Measurements from ENCODE around the gene CINP. TPM values are rescaled to one million over a fixed set of nuclear protein-coding genes. Genes with fewer than 3 reads are reported as not detected.

The CINP gene
- total and polyA plus RNA-seq, 9 of the 15 experiments (the other 6 are each of a cell fraction or from before 2014, with no cell fraction given), result 36.3 to 63.2 (median 43.7) TPM

GRCh38 chr14:102408724-102409123, 46.0 kb upstream of the CINP start:
- in situ Hi-C loops (cut with MboI) (no loop called here), intact Hi-C loops (cut with micrococcal nuclease) (no loop called here)
- ATAC-seq (no peak), DNase-seq (ENCODE audit: extremely low read depth in 1 of 4, low spot score in 3 of 4) (no peak), FAIRE-seq (no peak)
- H3K9ac ChIP-seq (ENCODE audit: insufficient read depth in 1 of 2, low read depth in 2 of 2, low read length in 2 of 2), result no peak overlapping the region
- H4K20me1 ChIP-seq (replicated peaks; ENCODE audit: control insufficient read depth, insufficient read depth, low read length), result no peaks in the 10 kb centered on the region
- no peaks in the 10 kb centered on the region for H3K36me3 ChIP-seq (ENCODE audit: control insufficient read depth, insufficient read depth, low read length)
- no peak overlapping the region for H3K27ac ChIP-seq (ENCODE audit: extremely low read depth, low read depth, low read length)
- no peaks in the 10 kb centered on the region for H3K9me3 ChIP-seq (replicated peaks; ENCODE audit: control insufficient read depth, insufficient read depth, low read depth, low read length)
- H3K4me3 ChIP-seq, result no peak overlapping the region
- H3K4me2 ChIP-seq (ENCODE audit: insufficient read depth, low read length), result no peak overlapping the region
- no TSS peak for BruUV-seq (replicated peaks)
- TF ChIP-seq ZNF395 (CRISPR knock-in tag; IDR thresholded peaks at IDR 0.05) (no peak), XRCC5 (IDR thresholded peaks at IDR 0.05; ENCODE audit: low read depth, low read length) (no peak), PBX2 (CRISPR knock-in tag; IDR thresholded peaks at IDR 0.05; ENCODE audit: low read depth) (no peak), PBX2 (tag; conservative IDR thresholded peaks at IDR 0.05; ENCODE audit: low read depth) (no peak), ZBTB1 (CRISPR knock-in tag; IDR thresholded peaks at IDR 0.05; ENCODE audit: borderline replicate concordance, low read depth) (no peak), ZNF3 (CRISPR knock-in tag; IDR thresholded peaks at IDR 0.05) (no peak), THRA (IDR thresholded peaks at IDR 0.05) (no peak), TRIM25 (IDR thresholded peaks at IDR 0.05; ENCODE audit: borderline replicate concordance) (no peak), CHD1 (IDR thresholded peaks at IDR 0.05; ENCODE audit: low read length) (no peak), GTF2F1 (IDR thresholded peaks at IDR 0.05; ENCODE audit: low read depth, low read length) (no peak), IRF2 (CRISPR knock-in tag; IDR thresholded peaks at IDR 0.05) (no peak), MAFG (tag; conservative IDR thresholded peaks at IDR 0.05) (no peak), GTF2A2 (tag; IDR thresholded peaks at IDR 0.05) (no peak)
- no peaks in the 10 kb centered on the region for H3K4me1 ChIP-seq (replicated peaks in 1 of 2; ENCODE audit: control insufficient read depth in 2 of 2, insufficient read depth in 2 of 2, low read length in 2 of 2)
- ChIA-PET CTCF (ENCODE audit: low intra/inter-chr PET ratio) (no interaction called here), POLR2A (no interaction called here)
- no peak overlapping the region for H2AFZ ChIP-seq (ENCODE audit: low read depth, low read length)
- H3K27me3 ChIP-seq (ENCODE audit: control insufficient read depth in 2 of 2, insufficient read depth in 2 of 2, low read length in 2 of 2), result no peaks in the 10 kb centered on the region
- no peaks in the 10 kb centered on the region for H3K9me1 ChIP-seq (ENCODE audit: control insufficient read depth, insufficient read depth, low read length)
- H3K79me2 ChIP-seq (ENCODE audit: control insufficient read depth, insufficient read depth, low read length), result no peaks in the 10 kb centered on the region
